Measurements from ENCODE around the gene CENPN. TPM values are rescaled to one million over a fixed set of nuclear protein-coding genes. Genes with fewer than 3 reads are reported as not detected.

CENPN gene
- polyA plus RNA-seq, 1 donor (not counting 4 experiments of a cell fraction or from before 2014, with no cell fraction given) = 29.2 TPM

DNA sequence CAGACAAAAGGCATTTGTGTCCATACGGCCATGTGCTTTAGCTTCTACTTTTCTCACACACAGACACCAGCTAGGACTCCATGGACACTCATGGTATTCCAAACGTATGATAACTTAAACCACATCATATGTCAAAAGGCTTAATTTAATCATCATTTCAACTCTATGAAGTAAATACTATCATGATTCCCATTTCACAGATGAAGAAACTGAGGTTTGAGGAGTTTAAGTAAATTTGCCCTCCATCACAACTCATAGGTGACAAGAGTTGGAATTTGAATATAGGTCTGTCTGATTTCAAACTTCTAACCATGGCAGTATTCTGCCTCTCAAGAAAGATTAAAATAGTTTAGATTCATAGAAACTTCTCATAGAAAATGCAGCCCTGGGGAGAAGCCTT, 44.1 kb upstream of the CENPN start:
- no peaks in the 10 kb centered on the region for H3K36me3 ChIP-seq (ENCODE audit: control insufficient read depth in 2 of 2, extremely low read depth in 1 of 2, insufficient read depth in 2 of 2, low read length in 2 of 2)
- H3K27me3 ChIP-seq (ENCODE audit: control insufficient read depth, extremely low read depth, insufficient read depth, low read length) = no peaks in the 10 kb centered on the region
- H3K9me1 ChIP-seq (ENCODE audit: control insufficient read depth, extremely low read depth, insufficient read depth, low read length) = no peaks in the 10 kb centered on the region
- no peak overlapping the region for H2AFZ ChIP-seq (ENCODE audit: control insufficient read depth, low read length)
- H3K79me2 ChIP-seq (ENCODE audit: control insufficient read depth, insufficient read depth, low read length) = no peaks in the 10 kb centered on the region
- TF ChIP-seq, protein P1, sequence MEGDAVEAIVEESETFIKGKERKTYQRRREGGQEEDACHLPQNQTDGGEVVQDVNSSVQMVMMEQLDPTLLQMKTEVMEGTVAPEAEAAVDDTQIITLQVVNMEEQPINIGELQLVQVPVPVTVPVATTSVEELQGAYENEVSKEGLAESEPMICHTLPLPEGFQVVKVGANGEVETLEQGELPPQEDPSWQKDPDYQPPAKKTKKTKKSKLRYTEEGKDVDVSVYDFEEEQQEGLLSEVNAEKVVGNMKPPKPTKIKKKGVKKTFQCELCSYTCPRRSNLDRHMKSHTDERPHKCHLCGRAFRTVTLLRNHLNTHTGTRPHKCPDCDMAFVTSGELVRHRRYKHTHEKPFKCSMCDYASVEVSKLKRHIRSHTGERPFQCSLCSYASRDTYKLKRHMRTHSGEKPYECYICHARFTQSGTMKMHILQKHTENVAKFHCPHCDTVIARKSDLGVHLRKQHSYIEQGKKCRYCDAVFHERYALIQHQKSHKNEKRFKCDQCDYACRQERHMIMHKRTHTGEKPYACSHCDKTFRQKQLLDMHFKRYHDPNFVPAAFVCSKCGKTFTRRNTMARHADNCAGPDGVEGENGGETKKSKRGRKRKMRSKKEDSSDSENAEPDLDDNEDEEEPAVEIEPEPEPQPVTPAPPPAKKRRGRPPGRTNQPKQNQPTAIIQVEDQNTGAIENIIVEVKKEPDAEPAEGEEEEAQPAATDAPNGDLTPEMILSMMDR (optimal IDR thresholded peaks at IDR 0.05 in 1 of 3, IDR thresholded peaks at IDR 0.05 in 1 of 3, conservative IDR thresholded peaks at IDR 0.05 in 1 of 3; ENCODE audit: extremely low read depth in 1 of 3, insufficient read depth in 2 of 3, low read length in 3 of 3) = no peak
- TF ChIP-seq EZH2 (IDR thresholded peaks at IDR 0.05; ENCODE audit: low read length) = no peak
- no peak overlapping the region for H3K4me2 ChIP-seq (ENCODE audit: control insufficient read depth, extremely low read depth, insufficient read depth, low read depth, low read length)
- dilution Hi-C loops (cut with MboI; ENCODE audit: extremely low pct_ligation_motif_present, low sequenced_read_pairs) = no loop called here
- H4K20me1 ChIP-seq (ENCODE audit: control insufficient read depth, extremely low read depth, insufficient read depth, low read length) = no peaks in the 10 kb centered on the region
- DNase-seq (ENCODE audit: low read depth, low spot score) (no peak), FAIRE-seq (no peak)
- no peak overlapping the region for H3K4me3 ChIP-seq (ENCODE audit: control insufficient read depth in 2 of 3, extremely low read depth in 1 of 3, insufficient read depth in 2 of 3, low read depth in 1 of 3, low read length in 3 of 3)
- H3K9ac ChIP-seq (ENCODE audit: control insufficient read depth, extremely low read depth, insufficient read depth, low read length) = no peak overlapping the region
- no peaks in the 10 kb centered on the region for H3K4me1 ChIP-seq (ENCODE audit: control insufficient read depth, extremely low read depth, insufficient read depth, low read length)
- no peaks in the 10 kb centered on the region for H3K9me3 ChIP-seq (ENCODE audit: control insufficient read depth, low read depth, low read length)
- H3K27ac ChIP-seq (ENCODE audit: control insufficient read depth, insufficient read depth, low read length) = no peak overlapping the region

DNA sequence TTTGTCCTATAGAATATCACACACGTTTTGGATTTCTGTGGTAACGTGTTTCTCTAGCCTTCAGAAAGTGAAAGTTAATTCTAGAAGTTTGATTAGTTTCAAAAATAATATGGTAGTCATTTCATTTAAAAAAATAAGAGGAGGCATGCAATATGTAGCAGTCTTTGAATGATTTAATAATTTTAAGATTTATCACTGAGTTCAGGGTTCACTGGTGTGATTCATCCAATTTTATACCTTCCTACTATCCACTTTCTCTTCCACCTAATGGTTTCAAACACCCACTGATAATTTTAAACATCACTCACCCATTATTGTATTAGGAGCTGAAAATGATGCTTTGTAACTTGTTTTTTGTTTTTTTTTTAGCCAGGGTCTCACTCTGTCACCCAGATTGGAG, 42.7 kb upstream of the CENPN start:
- Histone ChIP-seq H3K27ac (ENCODE audit: control insufficient read depth, insufficient read depth, low read length) (no peak overlapping the region), H3K79me2 (ENCODE audit: control insufficient read depth, insufficient read depth, low read length) (no peaks in the 10 kb centered on the region), H3K4me1 (ENCODE audit: control insufficient read depth, extremely low read depth, insufficient read depth, low read length) (no peaks in the 10 kb centered on the region), H3K4me2 (ENCODE audit: control insufficient read depth, extremely low read depth, insufficient read depth, low read depth, low read length) (no peak overlapping the region), H3K9me3 (ENCODE audit: control insufficient read depth, low read depth, low read length) (no peaks in the 10 kb centered on the region), H3K4me3 (ENCODE audit: control insufficient read depth in 2 of 3, extremely low read depth in 1 of 3, insufficient read depth in 2 of 3, low read depth in 1 of 3, low read length in 3 of 3) (no peak overlapping the region), H3K9me1 (ENCODE audit: control insufficient read depth, extremely low read depth, insufficient read depth, low read length) (no peaks in the 10 kb centered on the region), H2AFZ (ENCODE audit: control insufficient read depth, low read length) (no peak overlapping the region), H3K27me3 (ENCODE audit: control insufficient read depth, extremely low read depth, insufficient read depth, low read length) (no peaks in the 10 kb centered on the region), H3K36me3 (ENCODE audit: control insufficient read depth in 2 of 2, extremely low read depth in 1 of 2, insufficient read depth in 2 of 2, low read length in 2 of 2) (no peaks in the 10 kb centered on the region), H4K20me1 (ENCODE audit: control insufficient read depth, extremely low read depth, insufficient read depth, low read length) (no peaks in the 10 kb centered on the region), H3K9ac (ENCODE audit: control insufficient read depth, extremely low read depth, insufficient read depth, low read length) (no peak overlapping the region)
- dilution Hi-C loops (cut with MboI; ENCODE audit: extremely low pct_ligation_motif_present, low sequenced_read_pairs) = no loop called here
- TF ChIP-seq, protein P1 (optimal IDR thresholded peaks at IDR 0.05 in 1 of 3, IDR thresholded peaks at IDR 0.05 in 1 of 3, conservative IDR thresholded peaks at IDR 0.05 in 1 of 3; ENCODE audit: extremely low read depth in 1 of 3, insufficient read depth in 2 of 3, low read length in 3 of 3) = no peak
- no peak for TF ChIP-seq EZH2 (IDR thresholded peaks at IDR 0.05; ENCODE audit: low read length)
- DNase-seq (ENCODE audit: low read depth, low spot score) (no peak), FAIRE-seq (no peak)

All from keratinocyte (primary cell).